ENCODE results near the gene KRT13.

DNA sequence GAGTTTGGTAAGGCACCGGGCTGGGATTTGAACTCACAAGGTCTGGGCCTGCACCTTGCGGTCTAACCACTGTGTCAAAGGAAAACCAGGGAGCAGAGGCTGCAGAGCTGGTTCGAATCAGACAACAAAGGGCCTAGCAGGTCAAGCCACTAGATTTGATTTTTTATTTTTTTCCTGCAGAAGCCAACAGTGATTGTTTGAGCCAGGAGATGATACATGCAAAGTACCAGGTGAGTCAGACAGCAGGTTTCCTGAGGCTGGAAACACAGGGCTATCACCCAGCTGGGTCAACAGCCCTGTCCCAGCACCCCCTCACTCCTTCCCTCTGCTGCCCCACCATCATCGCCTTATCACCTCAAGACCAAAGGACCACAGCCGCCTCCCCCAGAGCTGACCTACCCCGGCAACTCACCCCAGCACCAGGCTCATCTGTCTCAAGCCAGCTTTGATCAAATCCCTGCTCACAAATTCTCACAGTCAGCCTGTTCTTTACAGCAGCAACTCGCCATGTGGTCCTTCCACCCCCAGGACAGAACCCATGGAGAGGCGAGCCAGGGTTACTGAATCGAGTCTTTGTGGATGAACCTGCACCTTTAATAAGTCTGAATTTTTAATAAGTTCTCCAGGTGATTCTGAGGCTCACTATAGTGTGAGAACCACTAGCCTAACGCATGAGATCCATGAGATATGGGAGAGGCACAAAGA is 35.7 kb upstream of the KRT13 start:
- TF ChIP-seq GATA2 (IDR thresholded peaks at IDR 0.05; ENCODE audit: low read depth, low read length) (no peak), GATA3 (IDR thresholded peaks at IDR 0.05; ENCODE audit: low read depth, low read length) (no peak)

All from SH-SY5Y (cell line).